HCT116 (cell line): Measurements from ENCODE around the gene CFAP221.

Experiments
- EZH2 ChIP-seq: fragments of 200-600 bp; sonication (generic); IDR thresholded peaks from 2 replicates; pipeline ENCODE4 v1.6.1; 2017; ENCODE audit warnings: antibody characterized with exemption, mixed run types
- FOSL1 ChIP-seq: IDR thresholded peaks from 2 replicates; pipeline ENCODE4 v1.6.1; 2012; ENCODE audit warnings: low read depth
- POLR2A ChIP-seq: IDR thresholded peaks from 2 replicates; pipeline ENCODE4 v1.7.0; 2011; ENCODE audit warnings: borderline replicate concordance; ENCODE audit not compliant: insufficient read depth, insufficient read length; ENCODE audit errors: extremely low read depth
- TCF7L2 ChIP-seq: IDR thresholded peaks from 2 replicates; pipeline ENCODE4 v1.7.0; 2011; ENCODE audit warnings: borderline replicate concordance, inconsistent platforms; ENCODE audit not compliant: insufficient read depth, insufficient read length; ENCODE audit errors: extremely low read depth
- ZNF274 ChIP-seq: fragments of 200-500 bp; sonication (Bioruptor generic); IDR thresholded peaks from 2 replicates; pipeline ENCODE4 v1.6.1; 2014; ENCODE audit warnings: mild to moderate bottlenecking, low read depth, low read length, inconsistent platforms
- TF ChIP-seq, protein P1 (sequence below): IDR thresholded peaks from 2 replicates; pipeline ENCODE4 v1.6.1; 2012
- TF ChIP-seq, protein P2 (sequence below): IDR thresholded peaks from 2 replicates; pipeline ENCODE4 v1.6.1; 2012; ENCODE audit warnings: low read depth
- TF ChIP-seq, protein P3 (sequence below), 3 experiments: fragments of 200-600 bp in 1 of 3; sonication (generic) in 1 of 3; IDR thresholded peaks in 2 of 3; conservative IDR thresholded peaks in 1 of 3; 2 replicates each; pipeline ENCODE4 v1.5.1; 2012 to 2017; ENCODE audit warnings: low read depth in 2 of 3, low read length in 2 of 3, antibody characterized with exemption in 1 of 3, borderline replicate concordance in 1 of 3, control low read depth in 1 of 3, mild to moderate bottlenecking in 1 of 3, mixed read lengths in 1 of 3, mixed run types in 1 of 3, moderate library complexity in 1 of 3; ENCODE audit not compliant: insufficient read depth in 1 of 3
- TF ChIP-seq, protein P4 (sequence below): IDR thresholded peaks from 2 replicates; pipeline ENCODE4 v1.6.1; 2011; ENCODE audit warnings: mild to moderate bottlenecking, low read length, moderate library complexity; ENCODE audit not compliant: insufficient replicate concordance; ENCODE audit errors: extremely low read depth

DNA sequence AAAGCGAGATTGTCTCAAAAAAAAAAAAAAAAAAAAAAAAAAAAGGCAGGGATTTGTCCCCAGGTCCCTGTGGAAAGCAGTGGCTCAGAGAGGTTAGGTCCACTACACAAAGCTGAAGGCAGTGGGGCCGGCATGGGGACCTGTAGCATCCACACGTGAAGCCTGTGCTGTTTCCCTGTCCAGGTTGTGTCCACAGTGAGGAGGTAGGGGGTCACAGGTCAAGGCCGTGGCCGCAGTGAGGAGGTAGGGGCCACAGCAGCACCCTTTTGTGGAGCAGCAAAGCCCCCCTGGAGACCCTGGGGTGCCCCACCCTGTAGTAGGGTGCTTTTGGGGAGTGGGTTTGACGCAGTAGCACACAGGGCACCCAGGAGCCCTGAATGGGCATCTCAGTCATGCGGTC lies 148.7 kb downstream of the CFAP221 start:
- TF ChIP-seq, protein P1, sequence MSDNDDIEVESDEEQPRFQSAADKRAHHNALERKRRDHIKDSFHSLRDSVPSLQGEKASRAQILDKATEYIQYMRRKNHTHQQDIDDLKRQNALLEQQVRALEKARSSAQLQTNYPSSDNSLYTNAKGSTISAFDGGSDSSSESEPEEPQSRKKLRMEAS, result no peak
- TF ChIP-seq, protein P2, sequence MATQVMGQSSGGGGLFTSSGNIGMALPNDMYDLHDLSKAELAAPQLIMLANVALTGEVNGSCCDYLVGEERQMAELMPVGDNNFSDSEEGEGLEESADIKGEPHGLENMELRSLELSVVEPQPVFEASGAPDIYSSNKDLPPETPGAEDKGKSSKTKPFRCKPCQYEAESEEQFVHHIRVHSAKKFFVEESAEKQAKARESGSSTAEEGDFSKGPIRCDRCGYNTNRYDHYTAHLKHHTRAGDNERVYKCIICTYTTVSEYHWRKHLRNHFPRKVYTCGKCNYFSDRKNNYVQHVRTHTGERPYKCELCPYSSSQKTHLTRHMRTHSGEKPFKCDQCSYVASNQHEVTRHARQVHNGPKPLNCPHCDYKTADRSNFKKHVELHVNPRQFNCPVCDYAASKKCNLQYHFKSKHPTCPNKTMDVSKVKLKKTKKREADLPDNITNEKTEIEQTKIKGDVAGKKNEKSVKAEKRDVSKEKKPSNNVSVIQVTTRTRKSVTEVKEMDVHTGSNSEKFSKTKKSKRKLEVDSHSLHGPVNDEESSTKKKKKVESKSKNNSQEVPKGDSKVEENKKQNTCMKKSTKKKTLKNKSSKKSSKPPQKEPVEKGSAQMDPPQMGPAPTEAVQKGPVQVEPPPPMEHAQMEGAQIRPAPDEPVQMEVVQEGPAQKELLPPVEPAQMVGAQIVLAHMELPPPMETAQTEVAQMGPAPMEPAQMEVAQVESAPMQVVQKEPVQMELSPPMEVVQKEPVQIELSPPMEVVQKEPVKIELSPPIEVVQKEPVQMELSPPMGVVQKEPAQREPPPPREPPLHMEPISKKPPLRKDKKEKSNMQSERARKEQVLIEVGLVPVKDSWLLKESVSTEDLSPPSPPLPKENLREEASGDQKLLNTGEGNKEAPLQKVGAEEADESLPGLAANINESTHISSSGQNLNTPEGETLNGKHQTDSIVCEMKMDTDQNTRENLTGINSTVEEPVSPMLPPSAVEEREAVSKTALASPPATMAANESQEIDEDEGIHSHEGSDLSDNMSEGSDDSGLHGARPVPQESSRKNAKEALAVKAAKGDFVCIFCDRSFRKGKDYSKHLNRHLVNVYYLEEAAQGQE, result no peak
- TF ChIP-seq, protein P3, sequence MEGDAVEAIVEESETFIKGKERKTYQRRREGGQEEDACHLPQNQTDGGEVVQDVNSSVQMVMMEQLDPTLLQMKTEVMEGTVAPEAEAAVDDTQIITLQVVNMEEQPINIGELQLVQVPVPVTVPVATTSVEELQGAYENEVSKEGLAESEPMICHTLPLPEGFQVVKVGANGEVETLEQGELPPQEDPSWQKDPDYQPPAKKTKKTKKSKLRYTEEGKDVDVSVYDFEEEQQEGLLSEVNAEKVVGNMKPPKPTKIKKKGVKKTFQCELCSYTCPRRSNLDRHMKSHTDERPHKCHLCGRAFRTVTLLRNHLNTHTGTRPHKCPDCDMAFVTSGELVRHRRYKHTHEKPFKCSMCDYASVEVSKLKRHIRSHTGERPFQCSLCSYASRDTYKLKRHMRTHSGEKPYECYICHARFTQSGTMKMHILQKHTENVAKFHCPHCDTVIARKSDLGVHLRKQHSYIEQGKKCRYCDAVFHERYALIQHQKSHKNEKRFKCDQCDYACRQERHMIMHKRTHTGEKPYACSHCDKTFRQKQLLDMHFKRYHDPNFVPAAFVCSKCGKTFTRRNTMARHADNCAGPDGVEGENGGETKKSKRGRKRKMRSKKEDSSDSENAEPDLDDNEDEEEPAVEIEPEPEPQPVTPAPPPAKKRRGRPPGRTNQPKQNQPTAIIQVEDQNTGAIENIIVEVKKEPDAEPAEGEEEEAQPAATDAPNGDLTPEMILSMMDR (IDR thresholded peaks at IDR 0.05 in 2 of 3, conservative IDR thresholded peaks at IDR 0.05 in 1 of 3; ENCODE audit: borderline replicate concordance in 1 of 3, insufficient read depth in 1 of 3, low read depth in 2 of 3, low read length in 2 of 3), result no peak
- TF ChIP-seq FOSL1 (no peak), POLR2A (no peak), EZH2 (no peak), ZNF274 (no peak), TCF7L2 (no peak)
- TF ChIP-seq, protein P4, sequence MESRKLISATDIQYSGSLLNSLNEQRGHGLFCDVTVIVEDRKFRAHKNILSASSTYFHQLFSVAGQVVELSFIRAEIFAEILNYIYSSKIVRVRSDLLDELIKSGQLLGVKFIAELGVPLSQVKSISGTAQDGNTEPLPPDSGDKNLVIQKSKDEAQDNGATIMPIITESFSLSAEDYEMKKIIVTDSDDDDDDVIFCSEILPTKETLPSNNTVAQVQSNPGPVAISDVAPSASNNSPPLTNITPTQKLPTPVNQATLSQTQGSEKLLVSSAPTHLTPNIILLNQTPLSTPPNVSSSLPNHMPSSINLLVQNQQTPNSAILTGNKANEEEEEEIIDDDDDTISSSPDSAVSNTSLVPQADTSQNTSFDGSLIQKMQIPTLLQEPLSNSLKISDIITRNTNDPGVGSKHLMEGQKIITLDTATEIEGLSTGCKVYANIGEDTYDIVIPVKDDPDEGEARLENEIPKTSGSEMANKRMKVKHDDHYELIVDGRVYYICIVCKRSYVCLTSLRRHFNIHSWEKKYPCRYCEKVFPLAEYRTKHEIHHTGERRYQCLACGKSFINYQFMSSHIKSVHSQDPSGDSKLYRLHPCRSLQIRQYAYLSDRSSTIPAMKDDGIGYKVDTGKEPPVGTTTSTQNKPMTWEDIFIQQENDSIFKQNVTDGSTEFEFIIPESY, result no peak
